ENCODE data around the gene ZBTB12. TPM values are rescaled to one million over a fixed set of nuclear protein-coding genes. Genes with fewer than 3 reads are reported as not detected.
"Not testable (repeated sequence)": the region's sequence is repeated elsewhere in the genome, so short reads cannot be mapped to it uniquely, and the experiment has no call there.

The ZBTB12 gene
- total RNA-seq, 1 donor from 2014 or later, result 25.7 TPM

- FAIRE-seq (no peak), DNase-seq (ENCODE audit: low spot score in 2 of 2) (no peak)
These were observed 23.7 kb downstream of the ZBTB12 start for GRCh38 chr6:31878222-31878621.

- FAIRE-seq, result no peak
- DNase-seq (ENCODE audit: low spot score in 2 of 2), result no peak
These were observed 24.2 kb downstream of the ZBTB12 start for GRCh38 chr6:31877651-31878161.

DNA sequence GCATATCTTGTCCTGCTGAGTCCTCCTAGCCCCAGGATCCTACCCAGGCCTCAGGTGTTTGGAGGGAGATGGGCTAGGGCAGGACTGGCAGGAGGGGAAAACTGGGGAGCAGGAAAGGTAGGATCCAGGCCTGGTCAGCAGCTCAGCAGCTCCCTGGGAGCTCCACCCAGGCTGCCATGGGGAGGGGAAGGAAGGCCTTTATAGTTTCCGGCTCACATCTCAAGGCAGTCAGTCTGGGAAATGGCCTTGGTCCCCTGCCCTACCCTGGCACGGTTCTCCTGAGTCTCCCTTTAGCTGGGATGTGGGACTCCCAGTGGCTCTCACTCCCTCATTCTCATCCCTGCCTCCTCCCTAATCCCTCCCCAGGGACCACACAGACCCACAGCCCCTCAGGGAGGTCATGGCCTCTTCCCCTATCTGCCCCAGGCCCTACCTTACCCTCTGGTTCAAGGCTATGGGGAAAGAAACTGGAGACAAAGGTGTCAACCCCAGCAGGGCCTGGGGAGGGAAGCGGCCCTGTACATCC, 24.7 kb downstream of the ZBTB12 start:
- FAIRE-seq (no peak), DNase-seq (ENCODE audit: low spot score in 2 of 2) (no peak)

DNA sequence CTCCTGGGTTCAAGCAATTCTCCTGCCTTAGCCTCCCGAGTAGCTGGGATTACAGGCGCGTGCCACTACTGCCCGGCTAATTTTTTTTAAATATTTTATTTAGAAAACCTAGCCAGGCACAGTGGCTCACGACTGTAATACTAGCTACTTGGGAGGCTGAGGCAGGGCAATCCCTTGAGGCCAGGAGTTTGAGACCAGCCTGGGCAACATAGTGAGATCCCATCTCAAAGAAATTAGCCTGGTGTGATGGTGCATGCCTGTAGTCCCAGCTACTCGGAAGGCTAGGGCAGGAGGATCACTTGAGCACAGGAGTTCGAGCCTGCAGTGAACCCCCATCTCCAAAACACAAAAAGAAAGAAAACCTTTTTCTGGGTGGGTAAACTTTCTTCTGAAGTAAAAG, 25.5 kb downstream of the ZBTB12 start:
- FAIRE-seq, result no peak
- DNase-seq (ENCODE audit: low spot score in 2 of 2), result no peak

DNA sequence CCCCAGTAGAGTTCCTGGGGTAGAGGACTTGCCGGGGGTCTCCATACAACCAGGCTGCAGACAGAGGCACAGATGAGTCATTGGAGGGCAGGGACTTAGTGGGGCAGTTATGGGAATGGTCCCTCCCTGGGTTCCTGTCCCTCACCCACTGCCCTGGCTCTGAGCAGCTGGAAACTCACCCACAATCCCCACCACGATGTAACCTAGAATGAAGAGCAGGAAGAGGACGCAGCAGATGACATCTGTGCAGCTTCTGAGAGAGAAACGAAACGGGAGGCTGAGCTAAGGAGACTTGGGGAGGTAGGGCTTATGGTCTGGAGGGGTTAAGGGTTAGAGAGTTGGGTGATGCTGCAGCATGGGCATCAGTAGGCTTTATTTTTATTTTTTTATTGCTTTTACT, 26.0 kb downstream of the ZBTB12 start:
- FAIRE-seq, result no peak
- DNase-seq (ENCODE audit: low spot score in 2 of 2), result no peak

GRCh38 chr6:31874836-31875572, 26.9 kb downstream of the ZBTB12 start:
- no peak for FAIRE-seq

GRCh38 chr6:31874084-31874670, 27.7 kb downstream of the ZBTB12 start:
- FAIRE-seq (no peak), DNase-seq (ENCODE audit: low spot score in 2 of 2) (no peak)

More at GRCh38 chr6:31874836-31875572, 26.9 kb downstream of the ZBTB12 start:
- no peak for DNase-seq (ENCODE audit: low spot score in 2 of 2)

- DNase-seq (ENCODE audit: low spot score in 2 of 2) (no peak), FAIRE-seq (no peak)
These were observed 30.7 kb downstream of the ZBTB12 start for GRCh38 chr6:31871046-31871659.

DNA sequence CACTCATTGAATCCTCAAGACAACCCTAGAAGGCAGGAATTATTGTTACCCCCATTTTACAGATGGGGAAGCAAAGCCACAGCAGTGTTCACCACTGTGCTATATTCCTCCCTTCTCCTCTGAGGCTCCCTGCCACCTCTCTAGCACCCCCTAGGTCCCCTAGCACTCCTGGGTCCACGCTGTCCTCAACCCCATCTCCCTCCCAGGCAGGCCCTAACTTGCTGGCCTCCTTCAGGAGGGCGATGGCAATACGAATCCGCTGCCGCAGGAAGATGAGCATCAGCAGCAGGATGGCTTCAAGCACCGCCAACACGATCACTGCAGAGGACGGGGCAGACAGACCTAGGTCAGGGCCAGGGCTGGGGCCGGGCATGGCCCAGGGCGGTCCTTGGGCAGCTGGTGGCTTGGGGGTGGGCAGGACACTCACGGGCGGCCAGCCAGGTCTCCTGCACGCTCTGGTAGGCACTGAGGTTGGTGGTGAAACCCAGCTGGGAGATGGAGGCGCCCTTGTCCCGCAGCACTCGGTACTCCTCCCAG, 31.4 kb downstream of the ZBTB12 start:
- FAIRE-seq (no peak), DNase-seq (ENCODE audit: low spot score in 2 of 2) (no peak)

DNA sequence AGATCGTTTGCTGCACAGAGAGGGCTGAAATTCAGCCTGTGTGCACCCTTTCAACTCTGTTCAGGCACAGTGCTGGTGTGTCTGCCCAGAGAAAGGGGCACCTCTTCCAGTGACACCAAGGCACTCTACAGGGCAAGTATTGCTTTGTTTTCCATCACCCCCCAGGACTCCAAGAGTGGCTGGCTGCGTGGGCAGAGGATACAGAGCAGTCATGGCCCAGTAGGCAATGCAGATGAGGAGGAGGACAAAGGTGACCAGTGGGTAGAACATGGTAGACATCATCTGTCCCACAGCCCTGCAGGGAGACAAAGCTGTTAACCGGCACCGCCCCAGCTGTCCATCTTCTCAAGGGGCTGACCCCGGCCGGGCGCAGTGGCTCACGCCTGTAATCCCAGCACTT, 32.5 kb downstream of the ZBTB12 start:
- no peak for DNase-seq (ENCODE audit: low spot score in 2 of 2)
- FAIRE-seq, result no peak

GRCh38 chr6:31868658-31868971, 33.3 kb downstream of the ZBTB12 start:
- not testable (repeated sequence) for FAIRE-seq; DNase-seq (ENCODE audit: low spot score in 2 of 2)

- FAIRE-seq, result no peak
- no peak for DNase-seq (ENCODE audit: low spot score in 2 of 2)
These were observed 36.4 kb downstream of the ZBTB12 start for GRCh38 chr6:31865205-31866118.

DNA sequence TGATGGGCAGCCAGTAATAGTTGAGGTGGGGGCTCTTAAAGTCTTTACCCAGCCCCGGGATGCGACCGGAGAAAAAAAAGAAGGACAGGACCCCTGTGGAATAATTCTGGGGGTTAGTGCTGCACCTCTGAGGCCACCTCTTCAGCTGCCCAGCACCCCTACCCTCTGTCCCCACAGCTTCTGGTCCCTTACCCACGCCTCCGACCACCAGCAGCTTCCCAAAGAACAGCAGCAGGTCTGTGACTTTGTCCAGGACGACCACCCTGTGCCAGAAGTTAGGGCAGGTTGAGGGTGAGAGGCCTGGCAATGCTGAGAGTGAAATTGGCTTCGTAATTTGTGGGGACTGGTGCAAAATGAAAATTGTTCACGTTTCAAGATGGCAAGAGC, 37.1 kb downstream of the ZBTB12 start:
- DNase-seq (ENCODE audit: low spot score in 2 of 2) (no peak), FAIRE-seq (no peak)

DNA sequence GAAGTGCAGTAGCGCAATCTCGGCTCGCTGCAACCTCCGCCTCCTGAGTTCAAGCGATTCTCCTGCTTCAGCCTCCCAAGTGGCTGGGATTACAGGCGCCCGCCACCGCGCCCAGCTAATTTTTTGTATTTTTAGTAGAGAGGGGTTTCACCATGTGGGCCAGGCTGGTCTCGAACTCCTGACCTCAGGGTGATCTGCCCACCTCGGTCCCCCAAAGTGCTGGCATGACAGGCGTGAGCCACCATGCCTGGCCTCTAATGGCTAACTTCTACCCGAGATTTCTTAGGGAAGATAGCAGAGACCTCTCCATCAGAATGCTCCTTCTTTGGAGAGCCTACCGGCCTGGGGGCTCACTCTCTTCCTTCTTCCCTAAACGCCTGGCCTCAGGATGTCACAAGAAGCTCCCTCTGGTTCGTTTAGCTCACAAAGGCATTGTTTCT, 37.7 kb downstream of the ZBTB12 start:
- DNase-seq (ENCODE audit: low spot score in 2 of 2); FAIRE-seq: not testable (repeated sequence)

GRCh38 chr6:31862344-31863235, 39.3 kb downstream of the ZBTB12 start, which contains the start of gene NEU1:
TSS of gene NEU1 (minus strand) at chr6:31862821. CDS start at chr6:31862776, 45 bp downstream.
- DNase-seq (ENCODE audit: low spot score in 2 of 2) (peak; percentile 98 to 99), FAIRE-seq (peak; percentile 99)

GRCh38 chr6:31861919-31862343, 40.0 kb downstream of the ZBTB12 start:
- no peak for DNase-seq (ENCODE audit: low spot score in 2 of 2)
- FAIRE-seq, result no peak

DNA sequence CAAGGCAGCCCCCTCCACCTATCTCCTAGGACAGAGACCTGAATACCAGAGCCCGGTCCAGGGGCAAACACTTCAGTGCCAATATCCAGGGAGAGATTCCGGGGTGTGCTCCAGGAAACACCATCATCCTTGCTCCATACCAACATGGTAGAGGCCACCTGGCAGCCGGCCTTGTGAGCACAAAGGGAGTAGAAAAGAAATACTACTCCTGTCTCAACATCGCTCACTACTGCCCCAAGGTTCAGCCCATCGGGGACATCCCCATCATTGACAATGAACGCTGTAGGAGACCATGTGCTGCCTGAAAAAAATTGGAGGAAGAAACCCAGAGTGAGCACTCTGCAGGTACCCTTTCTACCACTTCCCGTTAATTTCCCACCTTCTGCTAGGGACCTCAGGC, 40.7 kb downstream of the ZBTB12 start:
- FAIRE-seq (no peak), DNase-seq (ENCODE audit: low spot score in 2 of 2) (no peak)

DNA sequence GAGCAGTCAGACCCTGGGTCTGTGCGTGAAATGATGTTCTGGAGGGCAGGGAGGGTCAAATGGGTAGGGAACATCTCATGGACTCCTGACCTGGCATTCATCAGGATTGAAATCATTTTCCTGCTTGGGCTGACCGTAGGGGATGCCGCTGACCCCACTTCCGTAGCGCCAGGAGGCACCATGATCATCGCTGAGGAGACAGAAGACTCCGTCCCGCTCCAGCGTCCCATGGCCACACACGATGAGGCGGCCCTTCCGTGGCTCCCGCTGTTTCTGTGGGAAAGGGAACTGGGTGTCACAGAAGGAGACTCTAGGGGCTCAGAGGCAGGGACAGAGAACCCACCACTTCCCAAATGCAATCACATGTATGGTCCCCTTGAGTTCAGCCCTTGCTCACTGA, 41.5 kb downstream of the ZBTB12 start:
- no peak for FAIRE-seq
- DNase-seq (ENCODE audit: low spot score in 2 of 2), result no peak

DNA sequence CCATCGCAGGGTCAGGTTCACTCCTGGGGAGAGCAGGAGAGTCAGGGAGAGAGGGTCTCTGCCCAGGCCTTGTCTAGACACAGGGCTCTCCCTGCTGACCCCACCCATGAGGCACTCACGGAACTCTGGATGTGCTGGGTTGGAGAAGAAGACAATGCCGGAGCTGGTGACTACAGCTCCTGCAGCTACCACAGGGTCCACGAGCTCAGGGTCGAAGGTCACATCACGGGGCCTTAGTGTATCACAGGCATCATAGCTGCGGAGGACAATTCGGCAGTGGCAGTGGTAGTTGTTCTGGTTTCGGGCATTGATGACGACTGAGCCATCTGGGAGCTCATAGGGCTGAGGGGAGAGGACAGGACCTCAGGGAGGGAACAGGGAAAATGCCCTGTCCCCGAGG, 42.0 kb downstream of the ZBTB12 start:
- no peak for DNase-seq (ENCODE audit: low spot score in 2 of 2)
- no peak for FAIRE-seq

Data from frontal cortex (tissue), 4 donors.